ENCODE data around the gene SCG5. TPM values are rescaled to one million over a fixed set of nuclear protein-coding genes. Genes with fewer than 3 reads are reported as not detected.

SCG5 gene
- polyA plus RNA-seq, 1 donor (not counting 4 experiments of a cell fraction or from before 2014, with no cell fraction given), result 15.8 TPM

GRCh38 chr15:32716216-32716914 is 74.9 kb downstream of the SCG5 start:
- no peak for DNase-seq (ENCODE audit: low read depth, low spot score)
- no peaks in the 10 kb centered on the region for H3K9me1 ChIP-seq (ENCODE audit: control insufficient read depth, extremely low read depth, insufficient read depth, low read length)
- H4K20me1 ChIP-seq (ENCODE audit: control insufficient read depth, extremely low read depth, insufficient read depth, low read length), result no peaks in the 10 kb centered on the region
- peaks cover 60% of the 10 kb centered on the region for H3K27me3 ChIP-seq (ENCODE audit: control insufficient read depth, extremely low read depth, insufficient read depth, low read length)
- no peak overlapping the region for H3K9ac ChIP-seq (ENCODE audit: control insufficient read depth, extremely low read depth, insufficient read depth, low read length)
- H2AFZ ChIP-seq (ENCODE audit: control insufficient read depth, low read length), result no peak overlapping the region
- H3K4me2 ChIP-seq (ENCODE audit: control insufficient read depth, extremely low read depth, insufficient read depth, low read depth, low read length), result no peak overlapping the region
- TF ChIP-seq CTCF (optimal IDR thresholded peaks at IDR 0.05 in 1 of 3, IDR thresholded peaks at IDR 0.05 in 1 of 3, conservative IDR thresholded peaks at IDR 0.05 in 1 of 3; ENCODE audit: extremely low read depth in 1 of 3, insufficient read depth in 2 of 3, low read length in 3 of 3), result no peak
- TF ChIP-seq EZH2 (IDR thresholded peaks at IDR 0.05; ENCODE audit: low read length), result peak; percentile 4
- dilution Hi-C loops (cut with MboI; ENCODE audit: extremely low pct_ligation_motif_present, low sequenced_read_pairs), result no loop called here
- no peaks in the 10 kb centered on the region for H3K79me2 ChIP-seq (ENCODE audit: control insufficient read depth, insufficient read depth, low read length)
- H3K4me1 ChIP-seq (ENCODE audit: control insufficient read depth, extremely low read depth, insufficient read depth, low read length), result peaks cover 9% of the 10 kb centered on the region
- H3K36me3 ChIP-seq (ENCODE audit: control insufficient read depth in 2 of 2, extremely low read depth in 1 of 2, insufficient read depth in 2 of 2, low read length in 2 of 2), result no peaks in the 10 kb centered on the region
- H3K4me3 ChIP-seq (ENCODE audit: control insufficient read depth in 2 of 3, extremely low read depth in 1 of 3, insufficient read depth in 2 of 3, low read depth in 1 of 3, low read length in 3 of 3), result no peak overlapping the region
- FAIRE-seq, result no peak
- no peaks in the 10 kb centered on the region for H3K9me3 ChIP-seq (ENCODE audit: control insufficient read depth, low read depth, low read length)
- H3K27ac ChIP-seq (ENCODE audit: control insufficient read depth, insufficient read depth, low read length), result no peak overlapping the region

GRCh38 chr15:32716915-32717425 is 75.5 kb downstream of the SCG5 start:
- no peaks in the 10 kb centered on the region for H4K20me1 ChIP-seq (ENCODE audit: control insufficient read depth, extremely low read depth, insufficient read depth, low read length)
- TF ChIP-seq EZH2 (IDR thresholded peaks at IDR 0.05; ENCODE audit: low read length), result peak; percentile 92
- no peak for TF ChIP-seq CTCF (optimal IDR thresholded peaks at IDR 0.05 in 1 of 3, IDR thresholded peaks at IDR 0.05 in 1 of 3, conservative IDR thresholded peaks at IDR 0.05 in 1 of 3; ENCODE audit: extremely low read depth in 1 of 3, insufficient read depth in 2 of 3, low read length in 3 of 3)
- peaks cover 66% of the 10 kb centered on the region for H3K27me3 ChIP-seq (ENCODE audit: control insufficient read depth, extremely low read depth, insufficient read depth, low read length)
- H3K4me2 ChIP-seq (ENCODE audit: control insufficient read depth, extremely low read depth, insufficient read depth, low read depth, low read length), result peak overlapping the region; percentile 38
- peaks cover 9% of the 10 kb centered on the region for H3K4me1 ChIP-seq (ENCODE audit: control insufficient read depth, extremely low read depth, insufficient read depth, low read length)
- DNase-seq (ENCODE audit: low read depth, low spot score) (no peak), FAIRE-seq (peak; percentile 59)
- no peak overlapping the region for H2AFZ ChIP-seq (ENCODE audit: control insufficient read depth, low read length)
- no peaks in the 10 kb centered on the region for H3K9me1 ChIP-seq (ENCODE audit: control insufficient read depth, extremely low read depth, insufficient read depth, low read length)
- no peaks in the 10 kb centered on the region for H3K36me3 ChIP-seq (ENCODE audit: control insufficient read depth in 2 of 2, extremely low read depth in 1 of 2, insufficient read depth in 2 of 2, low read length in 2 of 2)
- H3K9ac ChIP-seq (ENCODE audit: control insufficient read depth, extremely low read depth, insufficient read depth, low read length), result no peak overlapping the region
- no peaks in the 10 kb centered on the region for H3K79me2 ChIP-seq (ENCODE audit: control insufficient read depth, insufficient read depth, low read length)
- H3K4me3 ChIP-seq (ENCODE audit: control insufficient read depth in 2 of 3, extremely low read depth in 1 of 3, insufficient read depth in 2 of 3, low read depth in 1 of 3, low read length in 3 of 3), result peak overlapping the region in 1 of 3 experiments; percentile 13
- dilution Hi-C loops (cut with MboI; ENCODE audit: extremely low pct_ligation_motif_present, low sequenced_read_pairs), result no loop called here
- no peaks in the 10 kb centered on the region for H3K9me3 ChIP-seq (ENCODE audit: control insufficient read depth, low read depth, low read length)
- no peak overlapping the region for H3K27ac ChIP-seq (ENCODE audit: control insufficient read depth, insufficient read depth, low read length)
